ENCODE results near the gene LITAFD. TPM values are rescaled to one million over a fixed set of nuclear protein-coding genes. Genes with fewer than 3 reads are reported as not detected.
"Not testable (repeated sequence)": the region's sequence is repeated elsewhere in the genome, so short reads cannot be mapped to it uniquely, and the experiment has no call there.

LITAFD gene
- total RNA-seq, 1 donor from 2014 or later, result not detected

DNA sequence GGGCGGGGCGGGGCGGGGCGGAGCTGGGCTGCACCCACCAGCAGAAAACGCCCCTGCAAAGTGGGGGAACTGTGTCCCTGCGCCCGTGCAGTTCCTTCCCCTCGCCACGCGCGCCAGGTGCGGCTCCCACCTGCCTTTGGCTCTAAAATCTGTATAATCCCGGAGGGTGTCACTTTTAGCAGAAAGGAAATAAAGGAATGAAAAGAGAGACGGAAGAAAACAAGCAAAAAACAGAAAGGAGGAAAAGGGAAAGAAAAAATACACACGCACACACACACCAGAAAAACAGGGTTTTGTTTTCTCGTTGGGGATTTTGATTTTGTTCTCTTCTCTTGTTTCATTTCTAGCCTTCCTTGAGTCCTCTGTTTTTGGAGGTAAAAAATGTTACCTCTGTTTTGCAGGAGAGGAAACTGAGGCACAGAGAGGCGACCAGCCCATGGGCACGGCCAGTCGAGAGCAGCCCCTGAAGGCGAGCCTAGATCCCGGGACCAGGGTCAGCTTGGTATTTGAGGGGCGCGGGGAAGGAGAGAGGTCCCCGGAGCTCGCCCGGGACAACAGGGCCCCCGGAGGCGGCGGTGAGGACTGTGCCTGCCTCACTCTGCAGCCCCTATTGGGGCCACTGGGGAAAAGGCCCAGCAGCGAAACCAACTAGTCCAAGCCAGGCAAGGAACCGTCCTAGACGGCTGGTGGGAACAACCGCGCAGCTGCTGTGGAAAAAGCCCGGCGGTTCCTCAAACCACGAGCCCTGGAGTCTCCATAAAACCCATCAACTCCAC lies 12.8 kb upstream of the LITAFD start:
- no peak for DNase-seq (ENCODE audit: extremely low read depth, low read depth, low spot score)

- DNase-seq (ENCODE audit: extremely low read depth, low read depth, low spot score), result not testable (repeated sequence)
Measured at GRCh38 chr16:8869988-8870241, 12.2 kb upstream of the LITAFD start.

- DNase-seq (ENCODE audit: extremely low read depth, low read depth, low spot score), result no peak
Measured at GRCh38 chr16:8872071-8872470, 10.1 kb upstream of the LITAFD start.

DNA sequence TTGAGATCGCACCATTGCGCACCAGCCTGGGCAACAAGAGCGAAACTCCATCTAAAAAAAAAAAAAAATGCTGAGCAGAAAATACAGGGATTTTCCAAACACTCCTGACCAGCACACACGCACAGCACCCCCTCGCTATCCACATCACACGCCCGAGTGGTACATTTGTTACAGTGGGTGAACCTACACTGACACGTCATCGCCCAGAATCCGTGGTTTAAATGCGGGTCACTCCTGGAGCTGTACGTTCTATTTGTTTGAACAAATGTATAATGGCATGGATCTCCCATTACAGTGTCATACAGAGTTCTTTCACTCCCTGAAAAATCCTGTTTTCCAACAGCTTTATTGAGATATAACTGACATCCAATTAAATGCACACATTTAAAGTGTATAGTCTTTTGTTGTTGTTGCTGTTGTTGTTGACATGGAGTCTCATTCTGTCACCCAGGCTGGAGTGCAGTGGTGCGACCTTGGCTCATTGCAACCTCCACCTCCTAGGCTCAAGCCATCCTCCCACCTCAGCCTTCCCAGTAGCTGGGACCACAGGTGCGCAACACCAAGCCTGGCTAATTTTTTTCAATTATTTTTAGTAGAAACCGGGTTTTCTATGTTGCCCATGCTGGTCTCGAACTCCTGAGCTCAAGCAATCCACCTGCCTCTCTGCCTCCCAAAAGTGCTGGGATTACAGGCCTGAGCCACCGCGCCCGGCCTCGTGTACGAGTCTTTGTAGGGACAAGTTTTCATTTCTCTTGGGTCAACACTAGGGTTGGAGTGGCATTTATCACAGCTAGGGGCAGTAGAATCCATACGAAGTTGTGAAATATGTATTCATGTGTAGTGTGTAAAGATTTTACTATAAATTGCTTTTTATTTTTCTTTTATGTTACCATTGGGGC lies 8.9 kb upstream of the LITAFD start:
- no peak for DNase-seq (ENCODE audit: extremely low read depth, low read depth, low spot score)

DNA sequence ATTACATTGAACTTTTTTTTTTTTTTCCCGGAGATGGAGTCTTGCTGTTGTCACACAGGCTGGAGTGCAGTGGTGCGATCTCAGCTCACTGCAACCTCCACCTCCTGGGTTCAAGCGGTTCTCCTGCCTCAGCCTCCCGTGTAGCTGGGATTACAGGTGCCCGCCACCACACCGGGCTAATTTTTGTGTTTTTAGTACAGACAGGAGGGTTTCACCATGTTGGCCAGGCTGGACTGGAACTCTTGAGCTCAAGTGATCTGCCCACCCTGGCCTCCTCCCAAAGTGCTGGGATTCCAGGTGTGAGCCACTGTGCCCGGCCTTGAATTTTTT lies 8.3 kb upstream of the LITAFD start:
- DNase-seq (ENCODE audit: extremely low read depth, low read depth, low spot score), result not testable (repeated sequence)

- DNase-seq (ENCODE audit: extremely low read depth, low read depth, low spot score), result no peak
Measured at GRCh38 chr16:8874388-8874787, 7.8 kb upstream of the LITAFD start.

GRCh38 chr16:8875317-8875716 lies 6.8 kb upstream of the LITAFD start:
- not testable (repeated sequence) for DNase-seq (ENCODE audit: extremely low read depth, low read depth, low spot score)

GRCh38 chr16:8877894-8878522 lies 4.1 kb upstream of the LITAFD start:
- no peak for DNase-seq (ENCODE audit: extremely low read depth, low read depth, low spot score)

- no peak for DNase-seq (ENCODE audit: extremely low read depth, low read depth, low spot score)
Measured at GRCh38 chr16:8878523-8878911, 3.6 kb upstream of the LITAFD start.

DNA sequence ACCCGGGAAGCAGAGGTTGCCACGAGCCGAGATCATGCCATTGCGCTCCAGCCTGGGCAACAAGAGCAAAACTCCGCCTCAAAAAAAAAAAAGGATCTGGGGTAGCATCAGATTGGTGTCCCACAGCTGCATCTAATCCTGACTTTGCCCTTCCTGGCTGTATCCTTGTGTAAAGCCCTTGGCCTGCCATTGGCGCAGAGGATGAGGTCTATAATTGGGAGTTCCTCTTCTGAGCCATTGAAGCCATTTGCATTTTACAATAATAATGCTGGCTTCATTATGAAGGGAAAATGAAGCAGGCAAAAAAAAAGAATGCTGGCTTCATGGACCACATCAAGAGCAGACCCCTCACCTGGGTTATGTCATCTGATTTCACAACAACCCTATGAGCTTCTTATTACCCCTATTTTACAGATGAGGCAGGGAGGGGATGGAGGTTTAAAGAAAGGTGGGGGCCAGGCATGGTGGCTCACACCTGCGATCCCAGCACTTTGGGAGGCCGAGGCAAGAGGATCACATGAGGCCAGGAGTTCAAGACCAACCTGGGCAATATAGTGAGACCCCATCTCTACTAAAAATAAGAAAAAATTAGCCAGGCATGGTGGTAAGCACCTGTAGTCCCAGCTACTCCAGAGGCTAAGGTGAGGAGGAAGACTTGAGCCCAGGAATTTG lies 1.2 kb upstream of the LITAFD start:
- DNase-seq (ENCODE audit: extremely low read depth, low read depth, low spot score), result no peak

- no peak for DNase-seq (ENCODE audit: extremely low read depth, low read depth, low spot score)
Measured at GRCh38 chr16:8882725-8883377, 700 bp downstream of the LITAFD start.

DNA sequence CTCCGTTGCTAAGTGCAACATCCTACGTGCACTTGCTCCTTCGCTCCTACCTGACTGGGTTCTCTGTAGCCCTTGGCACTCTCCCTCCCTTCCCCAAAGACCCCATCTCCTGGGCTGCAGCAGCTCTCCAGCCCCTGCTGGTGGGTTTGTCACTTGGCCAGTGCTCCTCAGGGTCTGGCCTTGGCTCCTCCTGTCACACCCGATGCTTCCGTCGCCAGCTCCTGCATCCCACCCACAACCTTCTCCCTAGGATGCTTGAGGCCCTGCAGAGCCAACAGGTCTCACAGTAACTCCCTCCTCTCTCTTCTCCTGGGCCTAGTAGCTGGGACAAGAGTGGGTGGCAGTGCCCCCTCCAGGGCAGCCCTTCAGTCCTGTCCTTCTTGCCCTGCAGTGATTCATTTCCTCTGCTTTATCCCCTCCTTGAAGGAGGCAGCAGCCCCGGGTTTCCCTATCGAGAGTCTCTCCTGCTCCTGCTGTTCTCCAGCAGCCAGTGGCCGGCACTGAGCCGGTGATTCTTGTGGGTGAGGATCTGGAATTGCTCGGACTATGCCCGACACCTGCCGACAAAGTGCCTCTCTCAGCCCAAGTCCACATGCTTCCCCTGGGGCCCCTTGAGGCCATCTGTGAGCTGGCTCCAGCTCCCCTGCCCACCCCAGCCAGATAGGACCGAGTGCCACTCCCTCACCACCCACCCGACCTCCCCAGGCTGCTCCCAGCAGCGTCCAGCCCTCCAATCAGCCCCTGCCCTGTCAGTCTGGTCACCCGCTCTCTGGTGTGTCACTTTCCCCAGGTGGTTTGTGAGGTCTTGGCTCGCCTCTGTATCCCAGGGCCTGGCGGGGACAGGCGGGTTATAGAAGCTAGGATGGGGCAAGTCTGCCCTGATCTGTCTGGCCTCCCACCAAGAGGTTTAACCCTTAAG lies 3.8 kb downstream of the LITAFD start:
- DNase-seq (ENCODE audit: extremely low read depth, low read depth, low spot score), result no peak

GRCh38 chr16:8886593-8887430 lies 4.7 kb downstream of the LITAFD start:
- no peak for DNase-seq (ENCODE audit: extremely low read depth, low read depth, low spot score)

- no peak for DNase-seq (ENCODE audit: extremely low read depth, low read depth, low spot score)
Measured at GRCh38 chr16:8887431-8887765, 5.2 kb downstream of the LITAFD start.

DNA sequence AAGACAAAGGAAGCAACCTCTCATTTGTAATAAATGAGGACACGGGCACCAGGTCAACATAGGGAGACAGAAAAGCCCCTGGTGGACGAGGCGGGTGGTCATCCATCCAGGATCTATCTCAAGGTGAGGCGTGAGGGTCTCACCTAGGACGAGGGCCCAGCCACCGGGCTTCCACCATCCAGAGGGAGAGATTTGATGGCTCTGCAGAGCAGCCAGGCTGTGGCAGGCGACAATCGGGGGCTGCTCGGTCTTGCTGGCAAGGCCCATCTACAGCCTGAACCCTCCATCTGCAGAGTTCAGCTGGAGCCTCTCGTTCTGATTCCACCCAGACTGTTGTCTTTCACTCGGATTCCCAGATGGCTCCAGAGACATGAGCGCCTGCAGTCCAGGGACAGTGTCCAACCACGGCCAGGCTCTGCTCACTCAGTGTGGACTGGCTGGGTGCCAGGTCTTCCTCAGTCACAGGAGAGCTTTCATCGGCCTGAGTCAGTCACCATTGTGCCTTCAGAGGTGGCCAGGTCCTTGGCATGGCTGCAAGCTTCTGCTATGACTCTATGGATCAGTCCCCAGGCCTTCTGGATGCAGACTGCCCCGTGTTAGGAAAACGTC lies 5.9 kb downstream of the LITAFD start:
- DNase-seq (ENCODE audit: extremely low read depth, low read depth, low spot score), result no peak

GRCh38 chr16:8888951-8889892 lies 7.1 kb downstream of the LITAFD start:
- DNase-seq (ENCODE audit: extremely low read depth, low read depth, low spot score), result no peak

DNA sequence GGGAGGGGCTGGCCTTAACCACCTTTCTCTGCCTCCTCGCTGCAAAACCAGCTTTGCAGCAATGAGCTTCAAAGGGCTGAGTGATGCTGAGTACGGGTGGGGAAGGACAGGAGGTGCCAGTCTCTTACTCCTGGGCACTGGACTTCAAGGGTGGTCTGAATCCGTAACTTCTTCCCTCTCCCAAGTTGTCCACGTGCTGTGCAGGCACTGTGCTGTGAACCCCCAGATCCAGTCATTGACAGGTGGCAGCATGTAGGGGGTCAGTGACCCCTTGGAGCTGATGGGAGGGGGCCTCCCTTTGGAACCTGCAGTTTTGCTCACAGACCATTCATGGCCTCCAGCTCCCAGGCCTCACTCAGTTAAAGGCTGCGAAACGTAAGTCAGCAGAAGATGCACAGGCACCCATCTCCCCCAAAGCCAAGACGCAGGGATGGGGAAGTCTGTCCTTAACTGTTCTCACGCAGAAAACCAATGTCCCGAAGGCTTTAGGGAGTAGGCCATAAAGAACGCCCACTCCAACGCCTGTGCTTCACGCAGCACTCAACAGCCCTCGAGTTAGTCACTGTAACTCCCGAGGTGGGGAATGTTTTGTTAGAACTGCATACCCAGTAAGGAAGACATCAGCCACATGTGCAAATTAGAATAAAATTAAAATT lies 7.9 kb downstream of the LITAFD start:
- DNase-seq (ENCODE audit: extremely low read depth, low read depth, low spot score), result no peak
